ENCODE measurements around the gene NR5A2. TPM values are rescaled to one million over a fixed set of nuclear protein-coding genes. Genes with fewer than 3 reads are reported as not detected.
A peak's percentile ranks its signal among the peaks of the same experiment; 100 is the strongest.

NR5A2 gene
- total RNA-seq, 1 experiment from 2014 or later = 4.7 TPM

DNA sequence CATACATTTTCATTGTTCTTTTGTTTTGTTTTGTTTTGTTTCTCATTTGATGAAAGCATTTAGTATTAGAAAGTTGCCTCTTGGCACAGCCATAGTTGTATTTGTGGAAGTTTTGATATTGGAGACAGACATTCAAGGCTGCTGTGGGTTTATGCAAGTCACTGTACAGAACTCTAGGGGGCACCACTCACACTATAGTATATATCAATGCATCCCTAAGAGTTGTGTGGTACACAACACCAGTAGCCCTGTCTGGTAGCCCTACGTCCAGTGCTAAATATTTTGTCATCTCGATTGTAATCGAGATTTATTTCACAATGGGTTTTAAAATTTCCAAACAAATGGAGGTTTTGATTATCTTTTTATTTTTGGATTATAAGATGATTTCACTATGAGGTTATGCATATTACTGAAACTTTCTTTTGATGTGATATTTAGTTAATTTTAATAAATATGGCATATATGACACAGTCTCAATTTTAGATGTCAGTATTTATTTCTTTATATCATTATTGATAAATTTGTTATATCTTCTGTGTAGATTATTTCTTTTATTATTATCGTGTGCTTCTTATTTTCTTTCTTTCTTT lies 112.2 kb downstream of the NR5A2 start:
- Mint-ChIP-seq H3K36me3 (ENCODE audit: insufficient read depth in 1 of 3, low read depth in 3 of 3) (no peaks in the 10 kb centered on the region), H3K4me3 (no peak overlapping the region), H3K9me3 (no peaks in the 10 kb centered on the region), H3K27ac (no peak overlapping the region; a peak in 1 of 7 replicates), H3K27me3 (ENCODE audit: low read depth) (no peaks in the 10 kb centered on the region), H3K4me1 (no peaks in the 10 kb centered on the region)
- no peak overlapping the region for H3K4ac ChIP-seq (ENCODE audit: low read depth, low read length)
- H2BK20ac ChIP-seq (ENCODE audit: low read depth, low read length, poor library complexity, severe bottlenecking) = no peak overlapping the region
- H3K4me1 ChIP-seq (ENCODE audit: insufficient read depth, low read length) = no peaks in the 10 kb centered on the region
- H3K27ac ChIP-seq (ENCODE audit: insufficient read length, low read depth, low read length) = no peak overlapping the region
- H3K23me2 ChIP-seq (ENCODE audit: insufficient read length, low read depth, low read length, poor library complexity, severe bottlenecking) = no peaks in the 10 kb centered on the region
- H2AK5ac ChIP-seq (ENCODE audit: insufficient read length, low read length) = no peak overlapping the region
- H3K56ac ChIP-seq (ENCODE audit: insufficient read length, low read depth, low read length) = no peak overlapping the region
- no peak overlapping the region for H3K23ac ChIP-seq (ENCODE audit: insufficient read length, low read depth, low read length)
- H3K27me3 ChIP-seq (ENCODE audit: insufficient read depth, low read length) = no peaks in the 10 kb centered on the region
- H4K5ac ChIP-seq (ENCODE audit: insufficient read length, low read depth, low read length) = no peak overlapping the region
- no peaks in the 10 kb centered on the region for H3K79me1 ChIP-seq (ENCODE audit: insufficient read depth, low read depth, low read length, poor library complexity, severe bottlenecking)
- no peak overlapping the region for H2BK12ac ChIP-seq (ENCODE audit: insufficient read length, low read depth, low read length)
- H2BK120ac ChIP-seq (ENCODE audit: low read depth, low read length, poor library complexity, severe bottlenecking) = no peak overlapping the region
- H4K20me1 ChIP-seq (ENCODE audit: control insufficient read depth, insufficient read depth, insufficient read length) = no peaks in the 10 kb centered on the region
- H3K4me2 ChIP-seq (ENCODE audit: insufficient read depth, insufficient read length, low read length) = no peak overlapping the region
- no peak for DNase-seq
- H2BK15ac ChIP-seq (ENCODE audit: low read depth, low read length) = no peak overlapping the region
- TF ChIP-seq, protein P1, sequence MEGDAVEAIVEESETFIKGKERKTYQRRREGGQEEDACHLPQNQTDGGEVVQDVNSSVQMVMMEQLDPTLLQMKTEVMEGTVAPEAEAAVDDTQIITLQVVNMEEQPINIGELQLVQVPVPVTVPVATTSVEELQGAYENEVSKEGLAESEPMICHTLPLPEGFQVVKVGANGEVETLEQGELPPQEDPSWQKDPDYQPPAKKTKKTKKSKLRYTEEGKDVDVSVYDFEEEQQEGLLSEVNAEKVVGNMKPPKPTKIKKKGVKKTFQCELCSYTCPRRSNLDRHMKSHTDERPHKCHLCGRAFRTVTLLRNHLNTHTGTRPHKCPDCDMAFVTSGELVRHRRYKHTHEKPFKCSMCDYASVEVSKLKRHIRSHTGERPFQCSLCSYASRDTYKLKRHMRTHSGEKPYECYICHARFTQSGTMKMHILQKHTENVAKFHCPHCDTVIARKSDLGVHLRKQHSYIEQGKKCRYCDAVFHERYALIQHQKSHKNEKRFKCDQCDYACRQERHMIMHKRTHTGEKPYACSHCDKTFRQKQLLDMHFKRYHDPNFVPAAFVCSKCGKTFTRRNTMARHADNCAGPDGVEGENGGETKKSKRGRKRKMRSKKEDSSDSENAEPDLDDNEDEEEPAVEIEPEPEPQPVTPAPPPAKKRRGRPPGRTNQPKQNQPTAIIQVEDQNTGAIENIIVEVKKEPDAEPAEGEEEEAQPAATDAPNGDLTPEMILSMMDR (conservative IDR thresholded peaks at IDR 0.05) = peak; percentile 82
- H3K9ac ChIP-seq (ENCODE audit: extremely low read depth, insufficient read length, low read length) = no peak overlapping the region
- H2BK5ac ChIP-seq (ENCODE audit: insufficient read length, low read length) = no peak overlapping the region
- no peak overlapping the region for H3K14ac ChIP-seq (ENCODE audit: insufficient read depth, low read length)
- no peak overlapping the region for H4K91ac ChIP-seq (ENCODE audit: insufficient read length, low read depth, low read length)
- H2AFZ ChIP-seq (ENCODE audit: low read length) = no peak overlapping the region
- no CpG with 5 or more reads among the region's 4 CpGs for WGBS (ENCODE audit: extremely low coverage, insufficient read length, low lambda C conversion rate)
- H3K9me3 ChIP-seq (ENCODE audit: control insufficient read depth, low read depth, low read length) = no peaks in the 10 kb centered on the region
- H3K79me2 ChIP-seq (ENCODE audit: insufficient read depth, low read length) = no peaks in the 10 kb centered on the region
- H3K18ac ChIP-seq (ENCODE audit: insufficient read length, low read depth, low read length) = no peak overlapping the region
- H3T11ph ChIP-seq (ENCODE audit: low read length) = no peak overlapping the region
- no peak overlapping the region for H4K8ac ChIP-seq (replicated peaks; ENCODE audit: insufficient read length, low read depth, low read length)

Measured in H9 (cell line).